Duodenal mucosa (tissue), 2 donors: ENCODE data around the gene CHKA.

Source experiments
- H3K27ac ChIP-seq: one replicate; pipeline ENCODE4 v1.7.0; 2013; ENCODE audit warnings: low read depth, low read length
- H3K27me3 ChIP-seq, 2 donors: one replicate each; pipeline ENCODE4 v1.7.0; 2013; ENCODE audit warnings: low read length in 2 of 2, control low read depth in 1 of 2; ENCODE audit not compliant: insufficient read depth in 2 of 2, control insufficient read depth in 1 of 2
- H3K36me3 ChIP-seq, 2 donors: one replicate each; pipeline ENCODE4 v1.7.0; 2013; ENCODE audit warnings: low read length in 2 of 2, control low read depth in 1 of 2; ENCODE audit not compliant: insufficient read depth in 2 of 2, control insufficient read depth in 1 of 2
- H3K4me1 ChIP-seq, 2 donors: one replicate each; pipeline ENCODE4 v1.7.0; 2013; ENCODE audit warnings: low read length in 2 of 2, control low read depth in 1 of 2; ENCODE audit not compliant: insufficient read depth in 2 of 2, control insufficient read depth in 1 of 2
- H3K4me3 ChIP-seq, 2 donors: one replicate each; pipeline ENCODE4 v1.7.0; 2013; ENCODE audit warnings: low read length in 2 of 2, low read depth in 1 of 2
- H3K9ac ChIP-seq, 2 donors: one replicate each; pipeline ENCODE4 v1.7.0; 2013; ENCODE audit warnings: low read length in 2 of 2, low read depth in 1 of 2
- H3K9me3 ChIP-seq, 2 donors: one replicate each; pipeline ENCODE4 v1.7.0; 2013; ENCODE audit warnings: low read length in 2 of 2, control low read depth in 1 of 2; ENCODE audit not compliant: control insufficient read depth in 1 of 2

CHKA gene

GRCh38 chr11:68159161-68159560, 38.0 kb upstream of the CHKA start:
- Histone ChIP-seq H3K9me3 (no peaks in the 10 kb centered on the region), H3K9ac (no peak overlapping the region), H3K36me3 (peaks cover 30 to 41% of the 10 kb centered on the region in 2 donors), H3K4me3 (no peak overlapping the region), H3K27ac (no peak overlapping the region), H3K27me3 (no peaks in the 10 kb centered on the region), H3K4me1 (peaks cover 2 to 5% of the 10 kb centered on the region in 2 donors)

- Histone ChIP-seq H3K9ac (no peak overlapping the region), H3K27me3 (no peaks in the 10 kb centered on the region), H3K9me3 (no peaks in the 10 kb centered on the region), H3K4me1 (peaks cover 6 to 9% of the 10 kb centered on the region in 2 donors), H3K27ac (no peak overlapping the region), H3K4me3 (no peak overlapping the region), H3K36me3 (peaks cover 26 to 35% of the 10 kb centered on the region in 2 donors)
Observed at GRCh38 chr11:68158580-68158979, 37.4 kb upstream of the CHKA start.

- Histone ChIP-seq H3K36me3 (peaks cover 16 to 20% of the 10 kb centered on the region in 2 donors), H3K9ac (peak overlapping the region in 1 of 2 donors; percentile 4), H3K27me3 (no peaks in the 10 kb centered on the region), H3K27ac (peak overlapping the region; percentile 15), H3K4me3 (peak overlapping the region in 1 of 2 donors; percentile 17), H3K9me3 (no peaks in the 10 kb centered on the region), H3K4me1 (peaks cover 14 to 21% of the 10 kb centered on the region in 2 donors)
Observed at GRCh38 chr11:68153742-68154141, 32.6 kb upstream of the CHKA start.

GRCh38 chr11:68150037-68150436, 28.8 kb upstream of the CHKA start:
- Histone ChIP-seq H3K4me1 (peaks cover 39 to 43% of the 10 kb centered on the region in 2 donors), H3K9ac (peak overlapping the region in 1 of 2 donors; percentile 30)

GRCh38 chr11:68149417-68149816, 28.2 kb upstream of the CHKA start:
- H3K27ac ChIP-seq, result no peak overlapping the region
- H3K36me3 ChIP-seq, result no peaks in the 10 kb centered on the region
- H3K4me1 ChIP-seq, result peaks cover 40 to 41% of the 10 kb centered on the region in 2 donors
- no peak overlapping the region for H3K9ac ChIP-seq
- H3K9me3 ChIP-seq, result no peaks in the 10 kb centered on the region
- no peaks in the 10 kb centered on the region for H3K27me3 ChIP-seq
- H3K4me3 ChIP-seq, result no peak overlapping the region

More at GRCh38 chr11:68150037-68150436, 28.8 kb upstream of the CHKA start:
- Histone ChIP-seq H3K4me3 (no peak overlapping the region), H3K27ac (no peak overlapping the region), H3K36me3 (peaks cover 0 to under 1% of the 10 kb centered on the region in 2 donors), H3K27me3 (no peaks in the 10 kb centered on the region), H3K9me3 (no peaks in the 10 kb centered on the region)

GRCh38 chr11:68148879-68149278, 27.7 kb upstream of the CHKA start:
- no peak overlapping the region for H3K9ac ChIP-seq
- no peaks in the 10 kb centered on the region for H3K27me3 ChIP-seq
- no peak overlapping the region for H3K27ac ChIP-seq
- no peaks in the 10 kb centered on the region for H3K36me3 ChIP-seq
- peaks cover 36% of the 10 kb centered on the region in 2 donors for H3K4me1 ChIP-seq
- no peak overlapping the region for H3K4me3 ChIP-seq
- H3K9me3 ChIP-seq, result no peaks in the 10 kb centered on the region

GRCh38 chr11:68148071-68148805, 27.1 kb upstream of the CHKA start:
- Histone ChIP-seq H3K36me3 (no peaks in the 10 kb centered on the region), H3K4me1 (peaks cover 34% of the 10 kb centered on the region in 2 donors), H3K9ac (no peak overlapping the region), H3K27me3 (no peaks in the 10 kb centered on the region), H3K27ac (no peak overlapping the region), H3K4me3 (no peak overlapping the region), H3K9me3 (no peaks in the 10 kb centered on the region)

- H3K9me3 ChIP-seq, result no peaks in the 10 kb centered on the region
- peak overlapping the region; percentile 16 to 19 for H3K4me3 ChIP-seq
- no peaks in the 10 kb centered on the region for H3K36me3 ChIP-seq
- H3K4me1 ChIP-seq, result peaks cover 34 to 44% of the 10 kb centered on the region in 2 donors
- H3K27ac ChIP-seq, result peak overlapping the region; percentile 87
- no peaks in the 10 kb centered on the region for H3K27me3 ChIP-seq
- H3K9ac ChIP-seq, result peak overlapping the region; percentile 63 to 68
Observed at GRCh38 chr11:68146704-68147474, 25.7 kb upstream of the CHKA start.

GRCh38 chr11:68146010-68146540, 24.9 kb upstream of the CHKA start:
- peak overlapping the region; percentile 63 to 68 for H3K9ac ChIP-seq
- no peaks in the 10 kb centered on the region for H3K9me3 ChIP-seq
- peaks cover 28 to 51% of the 10 kb centered on the region in 2 donors for H3K4me1 ChIP-seq
- no peaks in the 10 kb centered on the region for H3K27me3 ChIP-seq
- H3K4me3 ChIP-seq, result peak overlapping the region in 1 of 2 donors; percentile 19
- H3K27ac ChIP-seq, result peak overlapping the region; percentile 87
- H3K36me3 ChIP-seq, result no peaks in the 10 kb centered on the region
